Medulla oblongata (tissue), 1 donor: Measurements from ENCODE around the gene CITED1.

Experiments used
- DNase-seq: peaks from one replicate; pipeline ENCODE4 v3.0.0-alpha.2; 2015; ENCODE audit errors: extremely low spot score

Gene CITED1

GRCh38 chrX:72308566-72309296 is 3.0 kb upstream of the CITED1 start:
- DNase-seq, result peak; percentile 28

- DNase-seq, result no peak
Observed at GRCh38 chrX:72308209-72308565, 2.5 kb upstream of the CITED1 start.

GRCh38 chrX:72307646-72308051 is 1.9 kb upstream of the CITED1 start:
- no peak for DNase-seq

- DNase-seq, result peak; percentile 38
Observed at GRCh38 chrX:72306851-72307645, 1.3 kb upstream of the CITED1 start.

- no peak for DNase-seq
Observed at GRCh38 chrX:72306085-72306801, 529 bp upstream of the CITED1 start.

GRCh38 chrX:72304877-72305276 is 837 bp downstream of the CITED1 start:
- DNase-seq, result no peak

GRCh38 chrX:72301781-72302180 is 3.9 kb downstream of the CITED1 start:
- no peak for DNase-seq

- no peak for DNase-seq
Observed at GRCh38 chrX:72299891-72300630, 5.7 kb downstream of the CITED1 start.

- DNase-seq, result no peak
Observed at GRCh38 chrX:72297953-72298730, 7.6 kb downstream of the CITED1 start.

GRCh38 chrX:72296991-72297390 is 8.7 kb downstream of the CITED1 start:
- DNase-seq, result no peak

- DNase-seq, result no peak
Observed at GRCh38 chrX:72295745-72296144, 10.0 kb downstream of the CITED1 start.

GRCh38 chrX:72294497-72294896 is 11.2 kb downstream of the CITED1 start:
- no peak for DNase-seq

- DNase-seq, result no peak
Observed at GRCh38 chrX:72282302-72282701, 23.4 kb downstream of the CITED1 start.

GRCh38 chrX:72280321-72280845 is 25.3 kb downstream of the CITED1 start:
- DNase-seq, result no peak

GRCh38 chrX:72276478-72276953 is 29.2 kb downstream of the CITED1 start:
- peak; percentile 2 for DNase-seq

GRCh38 chrX:72274526-72274925 is 31.2 kb downstream of the CITED1 start:
- DNase-seq, result no peak

GRCh38 chrX:72273718-72274117 is 32.0 kb downstream of the CITED1 start:
- DNase-seq, result no peak

GRCh38 chrX:72272868-72273267 is 32.8 kb downstream of the CITED1 start:
- no peak for DNase-seq

- no peak for DNase-seq
Observed at GRCh38 chrX:72271812-72272211, 33.9 kb downstream of the CITED1 start.

GRCh38 chrX:72271091-72271788 is 34.5 kb downstream of the CITED1 start:
- no peak for DNase-seq
